H1 (cell line): Measurements from ENCODE around the gene ANO2. TPM values are rescaled to one million over a fixed set of nuclear protein-coding genes. Genes with fewer than 3 reads are reported as not detected.

Experiments used
- CTCF ChIA-PET: fragments of 300-600 bp; sonication (Branson Sonifier 250); formaldehyde crosslinking; loops from one replicate; lab custom pipeline; 2021; ENCODE audit not compliant: partially characterized antibody; lab: Charles Lee
- POLR2A ChIA-PET: fragments of 300-600 bp; sonication (Branson Sonifier 250); formaldehyde crosslinking; loops from one replicate; lab custom pipeline; 2021; ENCODE audit warnings: inconsistent platforms; ENCODE audit not compliant: partially characterized antibody; lab: Charles Lee
- DNase-seq, 2 experiments: peaks; one replicate each; pipeline versions ENCODE4 v3.0.0 to v3.0.0-alpha.2; 2010 to 2022; ENCODE audit warnings: low spot score in 2 of 2, low read depth in 1 of 2, mixed read lengths in 1 of 2
- FAIRE-seq: peaks from 2 replicates; lab custom pipeline; 2011; peaks lifted over from hg19 to GRCh38; lab: Jason Lieb, UNC
- H2AFZ ChIP-seq: 2 replicates; pipeline ENCODE4 v1.8.1; 2012; ENCODE audit warnings: low read length, inconsistent platforms
- H2AK5ac ChIP-seq: 2 replicates; pipeline ENCODE4 v1.6.1; 2013; ENCODE audit warnings: low read depth, low read length
- H2BK120ac ChIP-seq: replicated peaks from 2 replicates; pipeline ENCODE3; 2013; ENCODE audit warnings: low read depth, low read length, inconsistent platforms
- H2BK12ac ChIP-seq: 2 replicates; pipeline ENCODE4 v1.6.1; 2013; ENCODE audit warnings: low read depth, low read length
- H2BK15ac ChIP-seq: 2 replicates; pipeline ENCODE4 v1.6.1; 2013; ENCODE audit warnings: low read length
- H2BK20ac ChIP-seq: 2 replicates; pipeline ENCODE4 v1.6.1; 2013; ENCODE audit warnings: low read length
- H2BK5ac ChIP-seq: 2 replicates; pipeline ENCODE4 v1.6.1; 2013; ENCODE audit warnings: low read depth, low read length
- H3K14ac ChIP-seq: 2 replicates; pipeline ENCODE4 v1.6.1; 2013; ENCODE audit warnings: inconsistent platforms; ENCODE audit not compliant: insufficient read length
- H3K18ac ChIP-seq: 2 replicates; pipeline ENCODE4 v1.6.1; 2013; ENCODE audit warnings: low read length; ENCODE audit errors: extremely low read depth
- H3K23ac ChIP-seq: 2 replicates; pipeline ENCODE4 v1.6.1; 2013; ENCODE audit warnings: inconsistent platforms; ENCODE audit not compliant: insufficient read length
- H3K23me2 ChIP-seq: 2 replicates; pipeline ENCODE4 v1.6.1; 2013; ENCODE audit warnings: low read depth, low read length
- H3K27ac ChIP-seq: 2 replicates; pipeline ENCODE4 v1.6.1; 2011; ENCODE audit warnings: low read depth, low read length, inconsistent platforms
- H3K27me3 ChIP-seq, 4 experiments: replicated peaks in 1 of 4; 1 replicate in 1 of 4; 2 replicates in 3 of 4; pipeline versions ENCODE4 v1.6.1 to v1.8.1; 2011 to 2013; ENCODE audit warnings: low read length in 3 of 4, mild to moderate bottlenecking in 3 of 4, inconsistent platforms in 2 of 4, mixed read lengths in 2 of 4, moderate library complexity in 1 of 4; ENCODE audit not compliant: control insufficient read depth in 3 of 4, insufficient read depth in 3 of 4; ENCODE audit errors: extremely low read depth in 1 of 4
- H3K36me3 ChIP-seq, 4 experiments: 2 replicates each; pipeline versions ENCODE4 v1.6.1 to v1.8.1; 2011 to 2013; ENCODE audit warnings: mild to moderate bottlenecking in 4 of 4, low read length in 3 of 4, moderate library complexity in 2 of 4, control low read depth in 1 of 4, inconsistent platforms in 1 of 4; ENCODE audit not compliant: insufficient read depth in 4 of 4, control insufficient read depth in 2 of 4
- H3K4ac ChIP-seq: replicated peaks from 2 replicates; pipeline ENCODE3; 2013; ENCODE audit warnings: low read length, low read depth, mixed read lengths, inconsistent platforms; ENCODE audit not compliant: insufficient read length
- H3K4me1 ChIP-seq, 4 experiments: replicated peaks in 1 of 4; 1 replicate in 1 of 4; 2 replicates in 3 of 4; pipeline versions ENCODE4 v1.6.1 to v1.8.1; 2011 to 2013; ENCODE audit warnings: low read length in 3 of 4, inconsistent platforms in 2 of 4, mixed read lengths in 1 of 4; ENCODE audit not compliant: insufficient read depth in 4 of 4, control insufficient read depth in 3 of 4
- H3K4me2 ChIP-seq, 2 experiments: 2 replicates each; pipeline versions ENCODE4 v1.6.1 to v1.8.1; 2011 to 2013; ENCODE audit warnings: low read depth in 2 of 2, low read length in 2 of 2, control low read depth in 1 of 2, inconsistent platforms in 1 of 2, mild to moderate bottlenecking in 1 of 2; ENCODE audit not compliant: insufficient read depth in 1 of 2
- H3K4me3 ChIP-seq, 4 experiments: fragments of 200-600, 300-600 bp in 1 of 4; sonication (generic), shearing (Covaris generic), sonication (Bioruptor Twin) in 1 of 4; 2 replicates each; pipeline versions ENCODE4 v1.5.1 to v1.8.1; 2011 to 2016; ENCODE audit warnings: low read length in 4 of 4, low read depth in 3 of 4, control low read depth in 2 of 4, inconsistent platforms in 2 of 4, mild to moderate bottlenecking in 2 of 4, mixed read lengths in 1 of 4, moderate library complexity in 1 of 4; ENCODE audit not compliant: insufficient read depth in 2 of 4; ENCODE audit errors: extremely low read depth in 1 of 4
- H3K56ac ChIP-seq: replicated peaks from 2 replicates; pipeline ENCODE3; 2013; ENCODE audit warnings: low read depth, mild to moderate bottlenecking, mixed read lengths, low read length, inconsistent platforms; ENCODE audit not compliant: insufficient read length
- H3K79me1 ChIP-seq: 2 replicates; pipeline ENCODE4 v1.6.1; 2013; ENCODE audit warnings: low read depth, low read length, control low read depth
- H3K79me2 ChIP-seq, 2 experiments: 2 replicates each; pipeline versions ENCODE4 v1.6.1 to v1.8.1; 2012 to 2013; ENCODE audit warnings: low read length in 2 of 2, mild to moderate bottlenecking in 2 of 2, inconsistent platforms in 1 of 2; ENCODE audit not compliant: insufficient read depth in 2 of 2, control insufficient read depth in 1 of 2
- H3K9ac ChIP-seq, 4 experiments: replicated peaks in 1 of 4; 1 replicate in 1 of 4; 2 replicates in 3 of 4; pipeline versions ENCODE4 v1.6.1 to v1.8.1; 2011 to 2013; ENCODE audit warnings: low read depth in 3 of 4, low read length in 3 of 4, control low read depth in 2 of 4, mild to moderate bottlenecking in 2 of 4, moderate library complexity in 2 of 4, inconsistent platforms in 1 of 4; ENCODE audit errors: extremely low read depth in 1 of 4
- H3K9me3 ChIP-seq, 2 experiments: 2 replicates each; pipeline versions ENCODE4 v1.6.1 to v1.8.1; 2012 to 2013; ENCODE audit warnings: mild to moderate bottlenecking in 2 of 2, moderate library complexity in 2 of 2, control low read depth in 1 of 2, inconsistent platforms in 1 of 2, low read depth in 1 of 2, low read length in 1 of 2, mixed read lengths in 1 of 2; ENCODE audit not compliant: insufficient read depth in 2 of 2
- H4K20me1 ChIP-seq, 2 experiments: replicated peaks in 1 of 2; 2 replicates each; pipeline versions ENCODE3 to v1.8.1; 2011 to 2013; ENCODE audit warnings: inconsistent platforms in 2 of 2, low read length in 2 of 2, mild to moderate bottlenecking in 1 of 2; ENCODE audit not compliant: insufficient read depth in 2 of 2, control insufficient read depth in 1 of 2
- H4K5ac ChIP-seq: 2 replicates; pipeline ENCODE4 v1.6.1; 2013; ENCODE audit warnings: low read length, low read depth, mixed read lengths, inconsistent platforms; ENCODE audit not compliant: insufficient read length
- H4K8ac ChIP-seq: 2 replicates; pipeline ENCODE4 v1.8.0; 2013; ENCODE audit warnings: mild to moderate bottlenecking, moderate library complexity, low read length, inconsistent platforms; ENCODE audit not compliant: insufficient read depth; ENCODE audit errors: extremely low read depth
- H4K91ac ChIP-seq: replicated peaks from 2 replicates; pipeline ENCODE3; 2013; ENCODE audit warnings: low read length, mixed read lengths, inconsistent platforms; ENCODE audit not compliant: insufficient read length
- CBX5 ChIP-seq: fragments of 300-800, 300-1000 bp; sonication (generic); IDR thresholded peaks from 2 replicates; pipeline ENCODE4 v1.7.1; 2016; ENCODE audit warnings: antibody characterized with exemption, low read length, low read depth
- CBX8 ChIP-seq: fragments of 300-800, 300-1000 bp; sonication (generic); IDR thresholded peaks from 2 replicates; pipeline ENCODE4 v1.7.1; 2016; ENCODE audit warnings: low read depth, low read length, borderline replicate concordance
- EGR1 ChIP-seq: IDR thresholded peaks from 2 replicates; pipeline ENCODE4 v1.6.1; 2011; ENCODE audit warnings: low read depth, low read length, borderline replicate concordance
- HDAC2 ChIP-seq, 2 experiments: fragments of 300-600 bp in 1 of 2; sonication (generic) in 1 of 2; IDR thresholded peaks; 2 replicates each; pipeline ENCODE4 v1.6.1; 2011 to 2012; ENCODE audit warnings: low read depth in 2 of 2, low read length in 2 of 2, mild to moderate bottlenecking in 2 of 2, moderate library complexity in 2 of 2, borderline replicate concordance in 1 of 2, inconsistent platforms in 1 of 2
- NRF1 ChIP-seq: IDR thresholded peaks from 2 replicates; pipeline ENCODE4 v1.6.1; 2011; ENCODE audit warnings: mild to moderate bottlenecking, low read depth, low read length, improper control_type of control experiment
- SP1 ChIP-seq: IDR thresholded peaks from 2 replicates; pipeline ENCODE4 v1.6.1; 2011; ENCODE audit warnings: low read depth, low read length
- YY1 ChIP-seq: IDR thresholded peaks from 2 replicates; pipeline ENCODE4 v1.6.1; 2011; ENCODE audit warnings: low read depth, mild to moderate bottlenecking, low read length
- WGBS, 2 experiments: shearing (Covaris generic) in 1 of 2; methylation state at CpG; one replicate each; pipeline versions ENCODE4 v1.1.6 to v1.1.7; 2013 to 2015; ENCODE audit warnings: low lambda C conversion rate in 2 of 2, mixed read lengths in 2 of 2, inconsistent platforms in 1 of 2, low coverage in 1 of 2, missing lambda C conversion rate in 1 of 2; ENCODE audit not compliant: insufficient replicate concordance in 2 of 2, insufficient coverage in 1 of 2, insufficient read length in 1 of 2; ENCODE audit errors: extremely low coverage in 1 of 2, missing lambda C conversion rate in 1 of 2; 5-methylcytosine and 5-hydroxymethylcytosine counted together
- polyA plus RNA-seq, 7 experiments: library from polyadenylated mRNA; depleted of rRNA in 3 of 7; stranded (reverse) in 5 of 7; unstranded in 2 of 7; fragments of >200 nt in 5 of 7; fragments of 200-250 nt in 2 of 7; gene quantifications; 1 replicate in 5 of 7; 2 replicates in 1 of 7; 4 replicates in 1 of 7; pipeline versions ENCODE4 v1.2.1 to v1.2.3, GENCODE V29; 2011 to 2013; ENCODE audit warnings: missing spikeins in 2 of 7, mixed read lengths in 2 of 7
- total RNA-seq: library from RNA; stranded (reverse); fragmentation: NEBNext Ultra II Directional; extraction: Animal tissue kit (Norgen Biotek cat#: 25700); gene quantifications from 2 replicates; pipeline ENCODE4 v1.2.1, GENCODE V29; 2021

ANO2 gene
- total and polyA plus RNA-seq, 2 of the 8 experiments (the other 6 are each of a cell fraction or from before 2014, with no cell fraction given) = 1.9 to 5.5 TPM

GRCh38 chr12:5593086-5593485 lies 352.0 kb downstream of the ANO2 start:
- H3K9me3 ChIP-seq = no peaks in the 10 kb centered on the region
- no peak overlapping the region for H2AFZ ChIP-seq
- no peak overlapping the region for H3K4me2 ChIP-seq
- no peak overlapping the region for H2BK20ac ChIP-seq
- H3K9ac ChIP-seq = no peak overlapping the region
- H3K14ac ChIP-seq = no peak overlapping the region
- H2BK120ac ChIP-seq = no peak overlapping the region
- no peak overlapping the region for H3K27ac ChIP-seq
- peaks cover 3 to 14% (median 4%) of the 10 kb centered on the region in 4 experiments; a peak in 5 of 7 replicates for H3K4me1 ChIP-seq
- WGBS, 2 experiments = 100% methylated on average over 1 of the region's 1 CpG; no CpG with 5 or more reads in 1 of the 2 experiments
- H2AK5ac ChIP-seq = no peak overlapping the region
- H3K23me2 ChIP-seq = no peaks in the 10 kb centered on the region
- no peak overlapping the region for H3K4ac ChIP-seq
- no peaks in the 10 kb centered on the region for H3K79me1 ChIP-seq
- H3K23ac ChIP-seq = no peak overlapping the region
- H4K20me1 ChIP-seq = no peaks in the 10 kb centered on the region
- H3K4me3 ChIP-seq = no peak overlapping the region
- no peaks in the 10 kb centered on the region for H3K79me2 ChIP-seq
- no peak overlapping the region for H3K56ac ChIP-seq
- H2BK5ac ChIP-seq = no peak overlapping the region
- H3K27me3 ChIP-seq = peaks cover 0 to 2% (median 0%) of the 10 kb centered on the region in 4 experiments; a peak in 1 of 7 replicates
- no peak for DNase-seq
- H4K8ac ChIP-seq = no peak overlapping the region
- no peak overlapping the region for H4K91ac ChIP-seq
- no peaks in the 10 kb centered on the region for H3K36me3 ChIP-seq
- H4K5ac ChIP-seq = no peak overlapping the region
- FAIRE-seq = no peak
- ChIA-PET CTCF (interaction anchor here (0.9 to 1.7 kb wide), 6 partner anchors 10 to 56 kb away, joined by 3 to 5 read pairs (median 4); no protein-coding TSS in a partner anchor), POLR2A (no interaction called here)
- TF ChIP-seq CBX5 (no peak), EGR1 (no peak), YY1 (no peak), NRF1 (no peak), SP1 (no peak), CBX8 (no peak), HDAC2 (IDR thresholded peaks at IDR 0.05; ENCODE audit: borderline replicate concordance in 1 of 2, low read depth in 2 of 2, low read length in 2 of 2) (no peak)
- TF ChIP-seq, all 59 proteins: peak for 0
- no peak overlapping the region for H3K18ac ChIP-seq
- H2BK12ac ChIP-seq = no peak overlapping the region
- no peak overlapping the region for H2BK15ac ChIP-seq
